Peyer's patch (tissue), 4 donors: Measurements from ENCODE around the gene DCANP1.

Experiments
- POLR2A ChIP-seq, 2 donors: fragments of 450-650 bp; IDR thresholded peaks; one replicate each; pipeline ENCODE4 v1.5.1; 2017; ENCODE audit warnings: antibody characterized with exemption in 2 of 2, mild to moderate bottlenecking in 2 of 2, moderate library complexity in 2 of 2
- TF ChIP-seq, protein P1 (sequence below), 6 experiments: fragments of 450-650 bp in 4 of 6; fragments of 200-600 bp in 2 of 6; sonication (generic) in 1 of 6; IDR thresholded peaks; one replicate each; pipeline ENCODE4 v1.5.1; 2017 to 2019; ENCODE audit warnings: antibody characterized with exemption in 6 of 6, mild to moderate bottlenecking in 3 of 6, moderate library complexity in 1 of 6

DNA sequence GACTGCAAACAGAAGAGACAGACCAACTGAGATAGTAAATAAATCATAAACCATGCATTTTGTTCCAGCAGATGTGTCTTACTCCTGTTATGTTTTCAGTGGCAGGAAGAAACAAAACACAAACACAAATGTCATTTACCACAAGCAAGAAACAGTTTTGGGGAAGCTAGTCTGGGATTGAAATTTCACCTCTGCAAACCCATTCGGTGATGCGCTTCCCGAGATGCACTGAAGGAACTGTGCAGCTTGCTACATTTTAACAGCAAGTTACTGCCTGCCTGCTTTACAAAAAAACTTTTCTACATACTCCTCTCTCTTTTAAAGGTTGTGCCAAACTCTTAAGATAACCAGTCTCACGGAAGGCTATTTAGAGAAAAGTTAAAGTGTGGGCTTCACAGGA is 51.3 kb downstream of the DCANP1 start:
- TF ChIP-seq, protein P1, sequence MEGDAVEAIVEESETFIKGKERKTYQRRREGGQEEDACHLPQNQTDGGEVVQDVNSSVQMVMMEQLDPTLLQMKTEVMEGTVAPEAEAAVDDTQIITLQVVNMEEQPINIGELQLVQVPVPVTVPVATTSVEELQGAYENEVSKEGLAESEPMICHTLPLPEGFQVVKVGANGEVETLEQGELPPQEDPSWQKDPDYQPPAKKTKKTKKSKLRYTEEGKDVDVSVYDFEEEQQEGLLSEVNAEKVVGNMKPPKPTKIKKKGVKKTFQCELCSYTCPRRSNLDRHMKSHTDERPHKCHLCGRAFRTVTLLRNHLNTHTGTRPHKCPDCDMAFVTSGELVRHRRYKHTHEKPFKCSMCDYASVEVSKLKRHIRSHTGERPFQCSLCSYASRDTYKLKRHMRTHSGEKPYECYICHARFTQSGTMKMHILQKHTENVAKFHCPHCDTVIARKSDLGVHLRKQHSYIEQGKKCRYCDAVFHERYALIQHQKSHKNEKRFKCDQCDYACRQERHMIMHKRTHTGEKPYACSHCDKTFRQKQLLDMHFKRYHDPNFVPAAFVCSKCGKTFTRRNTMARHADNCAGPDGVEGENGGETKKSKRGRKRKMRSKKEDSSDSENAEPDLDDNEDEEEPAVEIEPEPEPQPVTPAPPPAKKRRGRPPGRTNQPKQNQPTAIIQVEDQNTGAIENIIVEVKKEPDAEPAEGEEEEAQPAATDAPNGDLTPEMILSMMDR (IDR thresholded peaks at IDR 0.05), result no peak
- TF ChIP-seq POLR2A (IDR thresholded peaks at IDR 0.05), result no peak
